GM12801 (cell line): ENCODE results near the gene CITED1.

Experiments used
- CTCF ChIP-seq: IDR thresholded peaks from one replicate; pipeline ENCODE4 v1.5.1; 2011; ENCODE audit warnings: control low read depth; ENCODE audit not compliant: insufficient read length; ENCODE audit errors: extremely low read depth

Gene CITED1

GRCh38 chrX:72273718-72274117 lies 32.0 kb downstream of the CITED1 start:
- no peak for TF ChIP-seq CTCF

- TF ChIP-seq CTCF = no peak
Measured at GRCh38 chrX:72272868-72273267, 32.8 kb downstream of the CITED1 start.

- TF ChIP-seq CTCF = no peak
Measured at GRCh38 chrX:72271812-72272211, 33.9 kb downstream of the CITED1 start.

GRCh38 chrX:72271091-72271788 lies 34.5 kb downstream of the CITED1 start:
- no peak for TF ChIP-seq CTCF

GRCh38 chrX:72270316-72270866 lies 35.3 kb downstream of the CITED1 start:
- no peak for TF ChIP-seq CTCF

- TF ChIP-seq CTCF = no peak
Measured at GRCh38 chrX:72269671-72270251, 36.0 kb downstream of the CITED1 start.

GRCh38 chrX:72268597-72269365 lies 36.9 kb downstream of the CITED1 start:
- TF ChIP-seq CTCF = no peak
